GM12865 (cell line): ENCODE data around the gene PLEKHA8.

Source experiments
- DNase-seq: peaks from one replicate; pipeline ENCODE4 v3.0.0; 2010; ENCODE audit warnings: low read depth
- H3K4me3 ChIP-seq: 2 replicates; pipeline ENCODE4 v1.5.1; 2011; ENCODE audit warnings: mild to moderate bottlenecking, low read depth, low read length, control low read depth
- TF ChIP-seq, protein P1 (sequence below): IDR thresholded peaks from 2 replicates; pipeline ENCODE4 v1.5.1; 2011; ENCODE audit warnings: low read length, control low read depth, low read depth, inconsistent platforms; ENCODE audit not compliant: insufficient read depth; ENCODE audit errors: missing control alignments

The PLEKHA8 gene

DNA sequence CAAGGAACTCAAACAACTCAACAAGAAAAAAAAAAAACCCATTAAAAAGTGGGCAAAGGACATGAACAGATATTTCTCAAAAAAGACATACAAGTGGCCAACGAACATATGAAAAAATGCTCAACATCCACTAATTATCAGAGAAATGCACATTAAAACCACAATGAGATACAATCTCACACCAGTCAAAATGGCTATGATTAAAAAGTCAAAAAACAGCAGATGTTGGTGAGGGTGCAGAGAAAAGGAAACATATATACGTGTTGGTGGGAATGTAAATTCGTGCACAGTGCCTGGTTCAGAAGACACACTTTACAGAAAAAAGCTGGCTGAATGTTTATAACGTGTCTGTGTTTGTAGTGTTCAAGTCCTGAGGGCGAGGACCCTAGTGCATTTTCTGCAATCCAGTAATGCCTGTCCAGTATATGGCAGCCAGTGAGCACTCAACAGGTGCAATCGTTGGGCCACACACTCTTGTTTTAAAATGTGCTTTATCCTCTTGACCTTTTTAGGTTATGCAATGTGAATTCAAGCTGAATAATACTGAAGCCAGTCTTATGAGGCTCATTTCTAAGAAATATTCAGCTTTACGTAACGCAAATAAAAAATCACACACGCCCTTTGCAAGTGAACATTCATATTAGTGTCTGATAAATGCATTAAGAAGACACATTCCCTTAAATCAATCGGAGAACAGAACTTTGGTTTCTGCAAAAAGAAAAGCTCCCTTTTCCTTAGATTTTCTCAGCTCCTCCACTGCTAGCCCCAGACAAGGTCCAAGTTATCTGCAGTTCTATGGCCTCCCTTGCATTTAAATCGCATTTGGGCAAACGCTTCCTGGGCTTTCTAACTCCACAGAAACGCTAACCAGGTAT, 105.8 kb downstream of the PLEKHA8 start:
- peak overlapping the region; percentile 56 for H3K4me3 ChIP-seq
- DNase-seq = no peak

GRCh38 chr7:30134611-30135300, 106.5 kb downstream of the PLEKHA8 start, which contains the start of gene MTURN:
Gene MTURN, plus strand, starts transcription at chr7:30134986. Its CDS starts 151 bp downstream, at chr7:30135137.
- peak; percentile 72 for DNase-seq
- peak within 1 kb of the TSS; percentile 56 for H3K4me3 ChIP-seq
- TF ChIP-seq, protein P1, sequence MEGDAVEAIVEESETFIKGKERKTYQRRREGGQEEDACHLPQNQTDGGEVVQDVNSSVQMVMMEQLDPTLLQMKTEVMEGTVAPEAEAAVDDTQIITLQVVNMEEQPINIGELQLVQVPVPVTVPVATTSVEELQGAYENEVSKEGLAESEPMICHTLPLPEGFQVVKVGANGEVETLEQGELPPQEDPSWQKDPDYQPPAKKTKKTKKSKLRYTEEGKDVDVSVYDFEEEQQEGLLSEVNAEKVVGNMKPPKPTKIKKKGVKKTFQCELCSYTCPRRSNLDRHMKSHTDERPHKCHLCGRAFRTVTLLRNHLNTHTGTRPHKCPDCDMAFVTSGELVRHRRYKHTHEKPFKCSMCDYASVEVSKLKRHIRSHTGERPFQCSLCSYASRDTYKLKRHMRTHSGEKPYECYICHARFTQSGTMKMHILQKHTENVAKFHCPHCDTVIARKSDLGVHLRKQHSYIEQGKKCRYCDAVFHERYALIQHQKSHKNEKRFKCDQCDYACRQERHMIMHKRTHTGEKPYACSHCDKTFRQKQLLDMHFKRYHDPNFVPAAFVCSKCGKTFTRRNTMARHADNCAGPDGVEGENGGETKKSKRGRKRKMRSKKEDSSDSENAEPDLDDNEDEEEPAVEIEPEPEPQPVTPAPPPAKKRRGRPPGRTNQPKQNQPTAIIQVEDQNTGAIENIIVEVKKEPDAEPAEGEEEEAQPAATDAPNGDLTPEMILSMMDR = no peak

More for the DNA sequence above, 105.8 kb downstream of the PLEKHA8 start:
- TF ChIP-seq, protein P1 = no peak

GRCh38 chr7:30135301-30136116, 107.3 kb downstream of the PLEKHA8 start:
- DNase-seq = peak; percentile 58
- TF ChIP-seq, protein P1 = no peak
- peak overlapping the region; percentile 56 for H3K4me3 ChIP-seq

GRCh38 chr7:30136117-30136731, 108.0 kb downstream of the PLEKHA8 start:
- DNase-seq = no peak
- peak overlapping the region; percentile 56 for H3K4me3 ChIP-seq
- TF ChIP-seq, protein P1 = no peak

- TF ChIP-seq, protein P1 = no peak
- no peak for DNase-seq
- H3K4me3 ChIP-seq = no peak overlapping the region
Observed at GRCh38 chr7:30136743-30137485, 108.7 kb downstream of the PLEKHA8 start.
